Left cardiac atrium (tissue), 4 donors: Measurements from ENCODE around the gene SIGLEC15. TPM values are rescaled to one million over a fixed set of nuclear protein-coding genes. Genes with fewer than 3 reads are reported as not detected.
"Not testable (repeated sequence)": the region's sequence is repeated elsewhere in the genome, so short reads cannot be mapped to it uniquely, and the experiment has no call there.

ENCODE experiments used
- ATAC-seq, 2 donors: fragments of 200-7000 bp; cut with Tn5 transposase; one replicate each; pipeline ENCODE4 v1.9.1; 2020; ENCODE audit warnings: mild to moderate bottlenecking in 2 of 2, moderate library complexity in 2 of 2
- DNase-seq: peaks from one replicate; pipeline ENCODE4 v3.0.0-alpha.2; 2020
- intact Hi-C, 2 donors: fragments of 100-400 bp; cut with DNase I; formaldehyde crosslinking; loops; one replicate each; pipeline versions ENCODE4 v1.14.1 to v1.15.1; 2022 to 2023
- total RNA-seq, 2 donors: library from RNA; stranded (reverse); fragmentation: NEBNext Ultra II Directional; extraction: Animal tissue kit (Norgen Biotek cat#: 25700); gene quantifications; one replicate each; pipeline ENCODE4 v1.2.1, GENCODE V29; 2021
- donor health status: DM: no; HTN: yes; CAD: no.
- donor health status: DM: no; HTN: yes; CAD: no; lungs with severe emphysema.
- donor health status: DM: yes; HTN: yes; CAD: no.
- donor health status: Dilated cardiomyopathy.

The SIGLEC15 gene
- total RNA-seq, 2 donors from 2014 or later, result 0.18 TPM; not detected in 1

DNA sequence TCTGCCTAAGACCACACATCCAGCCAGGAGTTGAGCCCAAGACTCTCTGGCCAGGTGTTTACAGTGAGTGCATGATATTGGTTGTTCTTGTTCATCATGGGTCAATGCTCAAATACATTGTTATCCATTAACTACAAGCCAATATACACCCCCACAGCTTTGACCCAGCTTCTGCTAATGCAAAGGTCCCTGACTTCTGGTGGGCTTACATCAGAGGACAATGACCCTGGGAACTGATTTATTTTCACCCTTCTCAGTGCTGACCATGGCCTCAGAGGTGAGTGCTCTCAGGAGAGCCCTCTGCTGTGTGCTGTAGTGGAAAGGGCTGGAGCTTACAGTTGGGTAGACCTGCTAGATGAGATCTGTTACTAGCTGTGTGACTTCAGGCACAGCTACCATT is 10.7 kb upstream of the SIGLEC15 start:
- intact Hi-C loops, DNase-seq, ATAC-seq: not testable (repeated sequence)

DNA sequence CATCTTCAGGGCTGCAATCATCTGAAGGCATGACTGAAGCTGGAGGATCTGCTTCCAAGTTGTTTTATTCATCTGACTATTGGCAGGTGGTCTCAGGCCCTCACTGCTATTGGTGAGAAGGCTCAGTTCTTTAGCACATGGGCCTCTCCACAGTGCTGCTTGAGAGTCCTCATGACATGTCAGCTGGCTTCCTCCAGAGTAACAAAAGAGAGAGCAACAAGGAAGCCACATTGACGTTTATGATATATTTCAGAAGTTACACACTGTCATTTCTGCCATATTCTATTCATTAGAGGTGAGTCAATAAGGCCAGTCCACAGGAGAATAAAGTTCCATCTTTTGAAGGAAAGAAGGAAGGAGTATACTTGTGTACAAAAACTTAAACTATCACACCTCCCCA is 7.9 kb upstream of the SIGLEC15 start:
- no peak for DNase-seq
- intact Hi-C loops, result no loop called here
- ATAC-seq, result no peak

DNA sequence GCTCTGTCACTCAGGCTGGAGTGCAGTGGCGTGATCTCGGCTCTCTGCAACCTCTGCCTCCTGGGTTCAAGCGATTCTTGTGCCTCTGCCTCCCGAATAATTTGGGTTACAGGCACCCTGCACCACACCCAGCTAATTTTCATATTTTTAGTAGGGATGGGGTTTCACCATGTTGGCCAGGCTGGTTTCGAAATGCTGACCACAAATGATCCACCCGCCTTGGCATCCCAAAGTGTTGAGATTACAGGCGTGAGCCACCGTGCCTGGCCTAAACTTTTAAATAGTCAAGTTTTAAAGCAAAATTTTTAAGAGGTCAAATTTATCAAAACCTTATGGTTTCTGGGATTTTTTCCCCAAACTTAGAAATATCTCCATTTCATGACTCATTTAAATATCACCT is 6.7 kb upstream of the SIGLEC15 start:
- ATAC-seq, DNase-seq, intact Hi-C loops: not testable (repeated sequence)

DNA sequence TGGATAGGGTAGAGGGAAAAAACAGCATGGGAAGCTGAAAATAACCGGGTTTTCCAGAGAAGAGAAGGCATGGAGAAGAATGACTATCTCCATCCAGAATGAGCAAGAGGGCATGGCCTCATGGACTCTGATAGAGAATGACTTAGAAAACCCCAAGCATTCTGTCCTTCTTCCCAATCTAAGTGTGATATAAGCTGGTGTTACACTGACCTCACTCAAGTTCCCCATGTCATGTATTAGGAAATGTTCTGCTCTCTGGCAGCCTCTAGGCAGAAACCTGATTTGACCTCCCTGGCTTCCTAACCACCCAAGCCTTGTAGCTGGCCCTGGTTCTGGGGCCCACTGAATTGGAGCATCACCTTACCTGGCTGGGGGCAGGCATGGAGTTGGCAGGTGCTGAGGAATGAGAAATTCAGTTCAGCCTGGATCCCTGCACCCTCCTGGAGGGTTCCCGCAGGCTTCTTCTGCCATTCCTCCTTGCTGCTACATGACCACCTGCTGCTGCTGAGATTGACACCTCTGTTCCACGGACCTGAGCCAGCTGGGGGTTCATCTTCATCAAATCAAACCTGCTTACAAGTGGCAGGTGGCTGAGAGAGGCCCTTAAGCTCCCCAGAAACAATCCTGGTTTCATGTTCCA is 5.2 kb upstream of the SIGLEC15 start:
- DNase-seq, result no peak
- intact Hi-C loops, result no loop called here
- no peak for ATAC-seq

DNA sequence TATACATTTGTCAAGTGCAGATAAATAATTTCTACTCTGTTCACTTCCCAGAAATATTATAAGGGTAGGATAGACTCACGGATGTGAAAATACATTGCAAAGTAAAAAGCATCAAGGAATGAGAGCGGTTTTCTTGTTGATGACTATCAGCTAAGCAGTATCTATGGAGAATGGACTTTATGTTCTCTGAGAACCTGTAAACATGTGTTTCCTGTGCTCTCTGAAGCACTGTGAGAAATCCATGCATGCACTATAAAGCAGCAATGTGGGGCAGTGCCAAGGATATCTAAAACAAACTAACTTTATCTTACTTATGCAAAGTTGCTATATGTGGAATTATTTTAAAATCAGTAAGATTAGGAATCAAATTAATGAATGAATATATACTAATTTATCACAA is 4.4 kb upstream of the SIGLEC15 start:
- ATAC-seq, result no peak
- DNase-seq, result no peak
- intact Hi-C loops, result no loop called here

DNA sequence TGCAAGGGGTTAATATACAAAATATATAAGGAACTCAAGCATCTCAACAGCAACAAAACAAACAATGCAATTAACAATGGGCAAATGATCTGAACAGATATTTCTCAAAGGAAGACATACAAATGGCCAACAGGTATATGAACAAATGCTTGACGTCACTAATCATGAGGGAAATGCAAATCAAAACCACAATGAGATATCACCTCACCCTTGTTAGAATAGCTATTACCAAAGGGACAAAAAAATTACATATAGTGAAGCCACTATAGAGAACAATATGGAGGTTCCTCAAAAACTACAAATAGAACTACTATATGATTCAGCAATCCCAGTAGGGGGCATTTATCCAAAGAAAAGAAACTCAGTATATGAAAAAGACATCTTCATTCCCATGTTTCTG is 3.8 kb upstream of the SIGLEC15 start:
- no peak for DNase-seq
- intact Hi-C loops, result no loop called here
- no peak for ATAC-seq

DNA sequence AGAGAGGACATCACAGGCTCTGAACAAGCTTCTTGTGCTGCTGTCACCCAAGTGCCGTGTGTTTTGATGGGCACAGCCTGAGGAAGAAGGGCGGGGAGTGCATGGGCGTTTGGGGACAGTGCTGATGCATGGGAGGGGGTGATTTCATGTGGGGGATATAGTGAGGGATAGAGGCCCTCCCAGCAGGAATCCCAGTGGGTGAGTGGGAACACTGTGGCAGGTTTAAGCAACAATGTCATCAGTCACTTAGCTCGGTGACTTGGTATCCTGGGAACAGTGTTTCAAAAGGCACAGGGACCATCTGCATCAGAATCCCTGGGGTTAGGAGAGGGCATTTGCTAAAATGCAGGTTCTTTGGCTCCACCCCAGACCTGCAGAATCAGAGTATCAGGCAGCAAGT is 609 bp downstream of the SIGLEC15 start:
- intact Hi-C loops, result no loop called here
- DNase-seq (no peak), ATAC-seq (no peak)

DNA sequence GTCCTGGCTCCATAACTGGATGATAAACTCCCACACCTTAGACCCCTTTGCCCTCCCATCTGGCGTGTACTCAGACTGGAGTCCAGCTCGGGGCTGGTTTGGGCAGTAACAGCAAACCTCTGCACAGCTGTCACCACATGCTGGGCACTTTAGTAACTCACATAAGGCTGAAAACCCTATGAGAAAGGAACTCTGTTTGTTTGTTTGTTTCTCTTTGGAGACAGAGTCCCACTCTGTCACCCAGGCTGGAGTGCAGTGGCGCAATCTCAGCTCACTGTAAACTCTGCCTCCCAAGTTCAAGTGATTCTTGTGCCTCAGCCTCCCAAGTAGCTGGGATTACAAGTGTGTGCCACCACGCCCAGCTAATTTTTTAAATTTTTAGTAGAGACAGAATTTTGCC is 1.2 kb downstream of the SIGLEC15 start:
- intact Hi-C loops, ATAC-seq, DNase-seq: not testable (repeated sequence)

DNA sequence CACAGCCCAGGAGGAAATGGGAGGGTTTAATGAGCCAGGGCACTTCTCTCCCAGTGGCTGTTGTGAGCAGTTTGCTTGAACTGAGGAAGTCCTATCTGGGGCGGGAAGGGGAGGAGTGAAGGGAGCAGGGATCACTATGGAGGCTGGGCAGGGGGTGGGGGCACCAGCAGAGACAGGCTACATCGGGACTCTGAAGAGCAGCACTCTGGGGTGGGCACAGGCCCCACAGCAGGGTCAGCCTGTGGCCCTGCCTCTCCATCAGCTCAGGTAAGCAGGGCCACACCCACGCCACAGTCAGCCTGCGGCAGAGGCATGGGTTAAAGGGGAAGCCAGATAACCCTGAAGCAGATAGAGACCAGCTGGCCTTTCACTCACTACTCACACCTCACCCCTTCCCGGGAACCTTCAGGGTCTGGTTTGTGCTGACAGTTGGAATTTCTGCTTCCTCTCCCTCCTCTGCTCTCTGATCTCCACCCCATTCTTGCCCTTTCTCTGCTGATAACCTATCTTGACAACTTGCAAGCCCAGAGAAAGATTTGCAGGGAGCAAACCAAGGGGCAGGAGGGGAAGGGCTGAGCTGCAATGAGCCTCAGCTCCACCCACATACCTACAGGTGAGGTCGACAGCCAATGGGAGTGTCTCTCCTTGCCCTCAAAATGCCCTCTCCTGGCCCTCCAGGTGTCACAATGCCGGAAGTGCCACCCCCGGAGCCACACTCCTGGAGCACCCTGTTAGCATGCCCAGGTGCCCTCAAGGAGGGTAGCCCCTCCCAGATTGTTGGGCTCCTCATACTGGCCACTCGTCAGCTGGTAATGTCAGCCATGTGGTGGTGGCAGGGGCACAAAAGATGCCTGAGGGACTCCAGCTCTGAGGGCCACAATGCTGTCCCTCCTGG is 3.7 kb downstream of the SIGLEC15 start:
- ATAC-seq (peak; percentile 56 to 76), DNase-seq (no peak)
- intact Hi-C loops, result no loop called here

DNA sequence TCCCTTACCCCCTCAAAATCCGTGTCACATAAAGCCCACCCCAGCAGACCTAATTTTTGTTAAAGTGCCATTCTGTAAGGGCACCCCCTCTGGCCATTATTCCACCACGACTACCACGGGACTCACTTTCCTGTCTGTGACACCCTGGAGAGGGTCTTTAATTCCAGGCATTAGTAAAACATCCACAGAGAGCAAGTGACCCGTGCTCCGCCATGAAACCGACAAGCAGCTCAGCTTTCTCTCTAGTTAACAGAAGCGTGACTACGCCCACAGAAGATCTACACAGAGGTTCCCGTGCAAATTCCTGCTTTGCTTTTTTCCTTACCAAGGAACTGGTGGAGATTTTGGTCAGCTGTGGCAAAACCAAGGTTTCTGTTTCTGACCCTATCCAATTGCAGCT is 4.4 kb downstream of the SIGLEC15 start:
- ATAC-seq, result no peak
- intact Hi-C loops, result loop anchor here in 1 of 2 donors (10.0 kb wide), 1 partner anchor 105 kb away; the partner anchor contains the start of gene SLC14A1
- DNase-seq, result no peak

DNA sequence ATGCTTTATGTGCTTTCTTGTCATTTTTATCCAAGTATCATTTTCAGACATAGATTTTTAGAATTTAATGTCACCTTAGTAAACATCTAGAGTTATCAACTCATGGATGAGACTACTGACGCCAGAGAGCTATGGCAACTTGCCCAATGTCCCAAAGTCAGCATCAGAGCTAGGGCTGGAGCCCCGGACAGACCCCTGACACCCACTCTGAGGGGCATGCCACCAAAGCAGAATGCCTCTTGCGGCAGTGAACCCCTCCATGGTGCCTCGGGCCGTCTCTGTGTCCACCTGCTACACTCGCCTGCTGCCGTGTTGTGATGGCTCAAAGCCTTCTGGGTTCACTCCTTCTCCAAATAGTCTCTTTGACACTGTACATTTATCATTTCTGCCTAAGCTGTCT is 5.4 kb downstream of the SIGLEC15 start:
- DNase-seq, result no peak
- intact Hi-C loops, result loop anchor here in 1 of 2 donors (10.0 kb wide), 1 partner anchor 106 kb away; the partner anchor contains the start of gene SLC14A1
- no peak for ATAC-seq

DNA sequence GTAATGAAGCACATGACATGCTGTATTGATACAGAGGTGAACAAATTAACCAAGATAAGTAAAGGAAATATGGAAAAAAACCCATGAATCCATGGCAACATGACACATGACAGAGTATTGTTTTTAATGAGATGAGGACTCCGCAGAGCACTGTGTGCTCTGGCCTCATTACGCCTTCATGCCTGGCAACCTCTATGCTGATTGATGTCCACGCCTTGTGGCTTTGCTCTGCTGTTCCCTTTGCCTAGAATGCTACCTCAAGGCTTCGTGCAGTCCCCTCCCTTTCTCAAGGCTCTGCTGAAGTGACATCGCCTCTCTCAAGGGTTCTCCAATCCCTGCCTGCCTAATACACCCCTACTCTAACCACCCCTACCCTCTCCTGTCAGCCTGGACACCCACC is 8.4 kb downstream of the SIGLEC15 start:
- ATAC-seq, result no peak
- DNase-seq, result no peak
- intact Hi-C loops, result loop anchor here in 1 of 2 donors (10.0 kb wide), 1 partner anchor 109 kb away; the partner anchor contains the start of gene SLC14A1

DNA sequence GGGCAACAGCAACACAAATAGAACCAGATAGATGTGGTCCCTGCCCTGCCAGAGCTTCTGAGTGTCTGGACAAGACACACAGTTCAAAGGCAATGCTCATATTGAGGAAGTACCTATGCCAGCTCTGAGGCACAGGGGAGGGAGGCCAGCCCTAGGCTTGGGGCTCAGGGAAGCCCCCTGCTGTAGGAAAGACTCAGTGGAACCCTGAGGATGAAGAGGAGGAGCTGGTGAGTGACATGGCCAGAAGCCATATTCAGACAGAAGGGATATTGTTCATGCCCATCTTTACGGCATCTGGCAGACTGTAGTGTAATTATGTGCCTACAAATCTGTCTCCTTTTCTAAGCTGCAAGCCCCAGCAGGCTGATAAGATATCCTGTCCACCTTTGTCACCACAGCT is 8.8 kb downstream of the SIGLEC15 start:
- ATAC-seq (no peak), DNase-seq (no peak)
- intact Hi-C loops, result loop anchor here in 1 of 2 donors (10.0 kb wide), 1 partner anchor 110 kb away; the partner anchor contains the start of gene SLC14A1

DNA sequence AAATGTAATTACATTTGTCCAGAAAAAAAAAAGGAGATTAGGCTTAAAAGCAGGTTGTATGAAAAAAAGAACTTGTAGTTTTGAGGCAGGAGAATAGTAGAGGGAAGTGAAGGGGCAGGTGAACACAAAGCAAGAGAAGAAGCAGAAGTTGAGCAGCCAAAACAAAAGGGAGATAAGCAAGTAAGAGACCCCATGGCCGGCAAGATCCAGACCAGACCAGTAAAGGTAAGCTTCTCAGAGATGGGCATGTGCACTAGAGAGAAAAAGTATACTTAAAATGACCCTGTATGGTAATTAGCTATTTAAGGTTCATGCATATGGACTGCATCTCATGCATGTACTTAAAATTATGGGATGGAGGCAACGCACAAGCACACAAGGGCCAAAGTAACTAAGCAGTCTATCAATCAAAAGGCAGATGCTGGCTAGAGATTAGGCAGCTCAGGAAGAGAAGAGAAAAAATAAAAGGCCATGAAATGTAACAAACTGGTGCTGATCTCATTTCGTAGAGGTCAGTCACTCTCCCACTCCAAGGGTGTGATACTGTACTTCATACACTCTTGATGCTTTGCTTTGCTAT is 9.7 kb downstream of the SIGLEC15 start:
- intact Hi-C loops, result loop anchor here in 1 of 2 donors (10.0 kb wide), 1 partner anchor 110 kb away; the partner anchor contains the start of gene SLC14A1
- ATAC-seq (no peak), DNase-seq (no peak)

DNA sequence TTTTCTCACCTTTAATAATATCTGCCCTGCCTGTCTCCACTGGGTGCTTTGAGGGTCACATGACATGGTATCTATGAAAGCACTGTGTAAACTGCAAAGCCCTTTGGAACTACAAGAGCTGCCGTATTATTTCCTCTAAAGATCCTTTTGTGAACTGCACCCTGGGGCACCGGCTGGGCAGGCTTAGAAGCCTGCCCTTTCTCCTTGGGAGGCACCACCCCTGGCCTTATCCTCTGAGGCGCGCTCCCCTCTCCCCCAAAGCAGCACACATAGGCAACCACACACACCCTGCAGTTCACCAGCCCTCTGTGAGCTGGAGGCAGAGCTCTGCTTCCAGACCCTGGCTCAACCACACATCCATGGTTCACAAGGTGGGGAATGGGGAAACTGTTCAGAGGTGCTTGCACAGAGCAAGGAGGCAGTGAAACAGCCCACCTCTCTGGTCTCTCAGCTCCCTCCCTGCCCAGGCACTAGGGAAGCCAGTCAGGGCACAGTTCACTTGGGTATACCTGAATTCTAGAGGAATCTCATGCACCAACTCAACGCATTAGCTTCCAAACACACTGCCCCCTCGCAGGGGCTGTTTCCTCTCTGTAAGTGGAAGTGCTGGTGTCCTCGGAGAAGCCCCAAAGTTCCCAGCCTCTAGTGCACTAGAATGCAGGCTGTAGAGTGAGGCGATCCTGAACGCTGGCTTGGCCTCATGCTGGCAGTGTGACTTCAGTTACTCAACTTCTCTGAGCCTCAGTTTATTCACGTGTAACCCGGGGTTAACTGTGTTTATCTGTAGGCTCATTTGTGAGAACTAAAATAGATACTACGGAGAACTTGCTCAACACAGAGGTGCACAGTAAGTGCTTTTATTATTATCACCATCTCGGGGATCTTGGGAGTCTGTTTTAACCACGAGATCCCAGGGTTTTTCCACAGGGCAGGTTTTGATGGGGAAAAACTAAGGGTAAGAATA is 11.0 kb downstream of the SIGLEC15 start:
- DNase-seq (no peak), ATAC-seq (no peak)
- intact Hi-C loops, result loop anchor here in 1 of 2 donors (10.0 kb wide), 1 partner anchor 112 kb away; the partner anchor contains the start of gene SLC14A1

DNA sequence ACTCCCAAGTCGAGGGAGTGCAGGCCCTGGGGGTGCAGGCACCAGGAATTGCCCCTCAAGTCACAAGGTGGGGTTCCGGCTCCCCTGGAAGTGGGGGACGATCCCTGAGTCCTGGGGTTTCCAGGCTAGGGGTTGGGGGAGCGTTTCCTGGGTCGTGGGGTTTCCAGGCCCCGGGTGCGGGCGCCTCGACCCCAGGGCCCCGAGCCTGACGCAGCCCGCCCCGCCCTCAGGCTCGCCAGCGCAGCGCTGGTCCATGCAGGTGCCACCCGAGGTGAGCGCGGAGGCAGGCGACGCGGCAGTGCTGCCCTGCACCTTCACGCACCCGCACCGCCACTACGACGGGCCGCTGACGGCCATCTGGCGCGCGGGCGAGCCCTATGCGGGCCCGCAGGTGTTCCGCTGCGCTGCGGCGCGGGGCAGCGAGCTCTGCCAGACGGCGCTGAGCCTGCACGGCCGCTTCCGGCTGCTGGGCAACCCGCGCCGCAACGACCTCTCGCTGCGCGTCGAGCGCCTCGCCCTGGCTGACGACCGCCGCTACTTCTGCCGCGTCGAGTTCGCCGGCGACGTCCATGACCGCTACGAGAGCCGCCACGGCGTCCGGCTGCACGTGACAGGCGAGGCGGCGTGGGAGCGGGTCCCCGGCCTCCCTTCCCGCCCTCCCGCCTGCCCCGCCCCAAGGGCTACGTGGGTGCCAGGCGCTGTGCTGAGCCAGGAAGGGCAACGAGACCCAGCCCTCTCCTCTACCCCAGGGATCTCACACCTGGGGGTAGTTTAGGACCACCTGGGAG is 12.0 kb downstream of the SIGLEC15 start:
- ATAC-seq (peak; percentile 48 to 67), DNase-seq (peak; percentile 60)

DNA sequence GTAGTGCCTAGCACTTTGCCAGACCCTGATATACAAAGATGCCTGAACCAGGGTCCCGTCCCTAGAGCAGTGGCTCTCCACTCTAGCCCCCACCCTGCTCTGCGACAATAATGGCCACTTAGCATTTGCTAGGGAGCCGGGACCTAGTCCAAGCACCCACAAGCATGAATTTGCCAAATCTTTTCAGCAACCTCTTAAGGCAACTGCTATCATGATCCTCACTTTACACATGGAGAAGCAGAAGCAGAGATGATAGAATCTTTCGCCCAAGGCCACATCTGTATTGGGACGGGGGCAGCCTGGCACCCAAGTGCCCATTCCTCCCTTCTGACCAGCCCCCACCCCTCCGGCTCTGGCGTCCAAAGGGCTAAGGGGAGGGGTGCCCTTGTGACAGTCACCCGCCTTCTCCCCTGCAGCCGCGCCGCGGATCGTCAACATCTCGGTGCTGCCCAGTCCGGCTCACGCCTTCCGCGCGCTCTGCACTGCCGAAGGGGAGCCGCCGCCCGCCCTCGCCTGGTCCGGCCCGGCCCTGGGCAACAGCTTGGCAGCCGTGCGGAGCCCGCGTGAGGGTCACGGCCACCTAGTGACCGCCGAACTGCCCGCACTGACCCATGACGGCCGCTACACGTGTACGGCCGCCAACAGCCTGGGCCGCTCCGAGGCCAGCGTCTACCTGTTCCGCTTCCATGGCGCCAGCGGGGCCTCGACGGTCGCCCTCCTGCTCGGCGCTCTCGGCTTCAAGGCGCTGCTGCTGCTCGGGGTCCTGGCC is 13.0 kb downstream of the SIGLEC15 start:
- DNase-seq, result peak; percentile 41
- ATAC-seq, result peak; percentile 53 to 62
- intact Hi-C loops, result loop anchor here (2.0 to 10.0 kb wide), 3 partner anchors 54 to 116 kb away; partner anchors contain the start of gene SLC14A1 (in 1 of the 2)

More for the DNA sequence above, 12.0 kb downstream of the SIGLEC15 start:
- intact Hi-C loops, result loop anchor here (2.0 to 10.0 kb wide), 3 partner anchors 53 to 115 kb away; partner anchors contain the start of gene SLC14A1 (in 1 of the 2)
